Activated T-cell treated with anti-CD3 and anti-CD28 coated beads, Interleukin-2, amount 50 U/mL, for 72 hours (primary cell): ENCODE results near the gene CREB3L4. TPM values are rescaled to one million over a fixed set of nuclear protein-coding genes. Genes with fewer than 3 reads are reported as not detected.

Source experiments
- ATAC-seq, 2 donors: fragments of 150-1000 bp; cut with Tn5 transposase; replicated peaks in 1 of 2; 2 replicates each; pipeline ENCODE4 v1.10.0; 2021; ENCODE audit warnings: moderate library complexity in 2 of 2, mild to moderate bottlenecking in 1 of 2
- DNase-seq, 2 donors: peaks; one replicate each; pipeline ENCODE4 v3.0.0; 2021 to 2022; ENCODE audit warnings: mixed read lengths in 1 of 2
- H3K27ac Mint-ChIP-seq: one replicate; pipeline ENCODE4 v1.8.0; 2022; ENCODE audit warnings: mild to moderate bottlenecking, moderate library complexity, mixed read lengths
- H3K27me3 Mint-ChIP-seq: one replicate; pipeline ENCODE4 v1.8.0; 2022; ENCODE audit warnings: low read depth, mixed read lengths
- H3K36me3 Mint-ChIP-seq, 2 donors: one replicate each; pipeline ENCODE4 v1.8.0; 2022; ENCODE audit warnings: mixed read lengths in 2 of 2, mild to moderate bottlenecking in 1 of 2; ENCODE audit not compliant: insufficient read depth in 2 of 2
- H3K4me1 Mint-ChIP-seq: one replicate; pipeline ENCODE4 v1.8.0; 2022; ENCODE audit warnings: low read depth, mixed read lengths
- H3K4me3 Mint-ChIP-seq, 2 donors: one replicate each; pipeline ENCODE4 v1.8.0; 2022; ENCODE audit warnings: mild to moderate bottlenecking in 2 of 2, mixed read lengths in 2 of 2, moderate library complexity in 2 of 2
- H3K9me3 Mint-ChIP-seq, 2 donors: one replicate each; pipeline ENCODE4 v1.8.0; 2022; ENCODE audit warnings: mixed read lengths in 2 of 2
- total RNA-seq, 2 donors: library from RNA; stranded (reverse); gene quantifications; one replicate each; pipeline ENCODE4 v1.2.3, GENCODE V29; 2022

The CREB3L4 gene
- total RNA-seq, 2 donors from 2014 or later: 13.7 to 13.9 TPM

DNA sequence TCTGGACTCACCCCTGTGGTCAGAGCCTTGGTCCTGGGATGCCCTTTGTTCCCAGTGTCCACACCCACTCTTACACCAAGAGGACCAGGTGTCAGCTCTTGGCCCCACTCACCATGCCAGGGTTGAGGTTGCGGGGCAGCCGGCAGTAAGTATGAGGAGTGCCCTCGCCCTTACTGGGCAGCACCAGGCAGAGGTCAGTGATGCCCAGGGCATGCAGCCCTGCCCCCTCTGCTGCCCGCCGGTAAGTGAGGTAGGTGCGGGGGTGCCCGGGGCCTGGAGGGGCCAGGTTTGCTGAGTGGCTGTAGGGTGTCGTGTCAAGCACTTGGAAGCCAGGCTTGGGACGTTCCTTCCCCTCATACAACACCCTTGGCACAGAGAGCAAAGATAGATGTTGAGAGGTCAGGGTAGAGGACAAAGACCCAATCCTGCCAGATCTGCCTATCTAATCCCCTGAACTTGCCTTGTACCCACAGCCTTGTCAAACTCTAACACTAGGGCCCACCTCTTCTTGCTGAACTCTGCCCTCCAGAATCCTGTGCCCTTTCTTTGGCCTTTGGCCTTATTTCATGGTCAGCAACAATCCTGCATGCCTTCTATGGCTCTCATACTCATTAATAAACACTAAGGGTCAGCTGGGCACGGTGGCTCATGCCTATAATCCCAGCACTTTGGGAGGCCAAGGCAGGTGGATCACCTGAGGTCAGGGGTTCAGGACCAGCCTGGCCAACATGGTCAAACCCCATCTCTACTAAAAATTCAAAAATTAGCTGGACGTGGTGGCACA lies 24.7 kb upstream of the CREB3L4 start:
- peaks cover 13 to 14% of the 10 kb centered on the region in 2 donors for H3K36me3 Mint-ChIP-seq
- H3K4me3 Mint-ChIP-seq: no peak overlapping the region
- ATAC-seq: no peak
- no peaks in the 10 kb centered on the region for H3K9me3 Mint-ChIP-seq
- no peaks in the 10 kb centered on the region for H3K27me3 Mint-ChIP-seq
- peak overlapping the region; percentile 47 for H3K27ac Mint-ChIP-seq
- H3K4me1 Mint-ChIP-seq: peaks cover 32% of the 10 kb centered on the region
- no peak for DNase-seq

DNA sequence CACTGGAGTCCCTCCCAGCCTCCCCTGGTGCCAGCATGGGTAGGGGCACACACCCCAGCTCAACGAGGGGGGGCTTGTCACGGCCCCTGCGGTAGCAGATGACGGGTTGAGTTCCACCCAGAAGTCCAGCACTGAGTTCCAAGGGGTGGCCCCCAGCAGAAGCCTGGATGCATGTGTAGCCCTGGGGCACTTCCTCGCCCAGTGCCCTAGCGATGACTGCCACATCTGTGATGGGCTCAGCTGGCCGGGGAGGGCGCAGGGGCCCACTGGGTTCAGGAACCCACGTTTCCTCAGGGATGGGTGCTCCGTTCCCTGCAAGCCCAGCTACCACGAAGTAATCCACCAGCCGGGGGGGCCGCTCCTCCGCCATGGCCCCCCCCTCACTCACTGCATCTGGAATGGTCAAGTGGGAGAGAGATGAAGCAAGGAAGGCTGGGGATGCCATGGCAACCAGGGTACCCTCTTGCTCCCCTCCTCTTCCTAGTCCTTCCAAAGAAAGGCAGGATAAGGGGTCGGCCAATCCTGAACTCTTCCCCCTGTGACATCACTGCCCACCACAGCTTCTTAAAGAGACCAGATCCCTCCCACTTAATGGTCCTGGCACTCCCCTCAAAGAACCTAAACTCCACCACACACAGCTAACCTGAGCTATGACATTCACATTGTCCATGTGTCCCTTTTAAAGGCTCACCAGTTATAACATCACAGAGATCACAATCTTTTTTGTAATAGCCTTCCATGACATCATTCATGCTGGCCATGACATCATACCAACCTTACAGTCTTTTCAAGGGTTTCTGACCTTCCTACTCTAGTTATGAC lies 23.5 kb upstream of the CREB3L4 start:
- H3K9me3 Mint-ChIP-seq: no peaks in the 10 kb centered on the region
- H3K4me3 Mint-ChIP-seq: peak overlapping the region; percentile 88 to 90
- no peaks in the 10 kb centered on the region for H3K27me3 Mint-ChIP-seq
- DNase-seq: no peak
- H3K4me1 Mint-ChIP-seq: peaks cover 32% of the 10 kb centered on the region
- H3K36me3 Mint-ChIP-seq: peaks cover 11 to 13% of the 10 kb centered on the region in 2 donors
- H3K27ac Mint-ChIP-seq: peak overlapping the region; percentile 90
- ATAC-seq: no peak

DNA sequence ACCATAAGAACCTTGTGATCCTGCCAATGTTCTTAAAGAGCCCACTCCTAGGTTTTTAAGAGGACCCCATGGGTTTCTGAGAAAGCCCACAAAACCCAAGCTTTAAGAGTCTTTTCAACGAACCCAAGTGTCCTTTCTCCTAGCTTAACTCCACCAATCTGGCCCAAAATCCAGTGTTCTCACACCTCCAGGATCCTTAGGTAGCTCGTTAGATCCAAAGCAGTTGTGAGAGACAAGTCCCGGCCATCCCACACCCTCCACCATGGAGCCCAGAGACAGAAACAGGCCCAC lies 22.9 kb upstream of the CREB3L4 start:
- Mint-ChIP-seq H3K27ac (peak overlapping the region; percentile 90), H3K36me3 (peaks cover 10 to 13% of the 10 kb centered on the region in 2 donors), H3K4me3 (peak overlapping the region; percentile 88 to 90), H3K27me3 (no peaks in the 10 kb centered on the region), H3K9me3 (no peaks in the 10 kb centered on the region), H3K4me1 (peaks cover 32% of the 10 kb centered on the region)
- DNase-seq (no peak), ATAC-seq (no peak)

DNA sequence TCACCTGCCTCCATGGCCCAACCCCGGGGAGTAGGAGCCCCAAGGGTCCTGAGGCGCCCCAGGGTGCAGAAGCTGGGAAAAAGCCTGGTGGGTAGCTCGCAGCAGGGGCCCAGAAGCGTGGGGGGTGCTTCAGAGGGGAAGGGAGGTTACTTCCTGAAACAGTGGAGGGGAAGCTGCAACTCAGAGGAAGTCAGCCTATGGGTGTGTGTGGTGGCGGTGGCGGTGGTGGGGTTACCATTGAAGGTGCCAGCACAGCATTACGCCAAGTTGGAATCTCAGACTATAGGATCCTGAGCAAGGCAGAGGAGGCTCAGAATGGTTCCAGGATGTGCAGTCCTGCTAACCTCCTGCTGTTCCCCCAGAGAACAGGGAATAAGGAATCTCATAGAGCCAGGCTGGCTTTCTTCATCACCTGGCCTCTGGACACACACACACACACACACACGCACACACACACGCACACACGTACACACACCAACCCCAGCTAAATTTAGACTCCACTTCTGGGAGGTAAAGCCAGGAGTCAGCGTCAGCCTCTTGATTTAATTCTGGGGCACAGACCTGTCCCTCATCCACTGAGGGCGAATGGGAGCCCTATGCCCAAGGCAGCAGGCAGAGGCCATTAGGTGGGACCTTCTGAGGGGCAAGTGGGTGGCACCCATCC lies 22.4 kb upstream of the CREB3L4 start:
- peaks cover 14 to 15% of the 10 kb centered on the region in 2 donors for H3K36me3 Mint-ChIP-seq
- peaks cover 32% of the 10 kb centered on the region for H3K4me1 Mint-ChIP-seq
- H3K27ac Mint-ChIP-seq: peak overlapping the region; percentile 90

DNA sequence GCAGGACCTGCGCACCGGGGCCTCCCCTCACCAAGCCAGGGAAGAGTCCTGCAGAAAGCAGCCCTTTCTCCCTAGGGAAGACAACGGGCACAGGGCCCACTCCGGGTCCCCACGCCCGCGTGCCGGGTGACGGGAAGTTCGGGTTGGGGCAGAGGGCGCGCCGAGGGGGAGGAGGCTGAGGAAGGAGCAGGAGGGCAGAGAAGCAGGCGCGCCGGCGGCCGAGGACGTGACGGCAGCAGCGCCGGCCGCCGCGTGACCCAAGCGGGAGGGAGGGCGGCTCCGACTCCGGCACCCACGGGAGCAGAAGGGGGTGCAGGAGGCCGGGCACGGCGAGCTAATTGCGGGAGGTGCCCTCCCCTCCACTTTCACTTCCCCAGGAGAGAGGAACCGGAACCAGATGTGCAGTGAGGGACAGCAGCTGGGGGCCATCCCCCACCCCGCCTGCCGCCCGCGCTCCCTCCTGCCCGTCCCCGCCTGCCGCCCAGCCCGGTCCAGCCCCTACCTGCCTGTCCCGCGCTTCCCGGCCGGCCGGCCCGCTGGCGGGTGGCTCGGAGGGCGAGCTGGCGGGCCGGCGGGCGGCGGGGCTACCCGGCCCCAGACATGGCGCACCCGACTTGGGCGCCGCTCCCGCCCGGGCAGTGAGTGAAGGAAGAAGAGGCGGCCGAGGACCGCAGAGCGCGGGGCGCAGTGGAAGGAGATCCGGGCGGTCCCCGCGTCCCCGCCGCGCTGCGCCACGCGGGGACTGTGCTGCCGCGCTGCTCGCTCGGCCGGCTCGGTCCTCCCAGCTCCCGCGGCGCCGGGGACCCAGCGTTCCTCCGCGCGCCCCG lies 21.7 kb upstream of the CREB3L4 start:
- Mint-ChIP-seq H3K36me3 (peaks cover 16 to 19% of the 10 kb centered on the region in 2 donors), H3K9me3 (no peaks in the 10 kb centered on the region), H3K4me1 (peaks cover 32% of the 10 kb centered on the region), H3K27ac (peak overlapping the region; percentile 90), H3K4me3 (peak overlapping the region; percentile 88 to 90), H3K27me3 (no peaks in the 10 kb centered on the region)
- ATAC-seq (peak; percentile 61 to 64), DNase-seq (peak; percentile 74 to 76)

More for the DNA sequence above, 22.4 kb upstream of the CREB3L4 start:
- H3K4me3 Mint-ChIP-seq: peak overlapping the region; percentile 88 to 90
- no peaks in the 10 kb centered on the region for H3K27me3 Mint-ChIP-seq
- H3K9me3 Mint-ChIP-seq: no peaks in the 10 kb centered on the region
- DNase-seq (peak; percentile 80 to 82), ATAC-seq (peak; percentile 63 to 69)

DNA sequence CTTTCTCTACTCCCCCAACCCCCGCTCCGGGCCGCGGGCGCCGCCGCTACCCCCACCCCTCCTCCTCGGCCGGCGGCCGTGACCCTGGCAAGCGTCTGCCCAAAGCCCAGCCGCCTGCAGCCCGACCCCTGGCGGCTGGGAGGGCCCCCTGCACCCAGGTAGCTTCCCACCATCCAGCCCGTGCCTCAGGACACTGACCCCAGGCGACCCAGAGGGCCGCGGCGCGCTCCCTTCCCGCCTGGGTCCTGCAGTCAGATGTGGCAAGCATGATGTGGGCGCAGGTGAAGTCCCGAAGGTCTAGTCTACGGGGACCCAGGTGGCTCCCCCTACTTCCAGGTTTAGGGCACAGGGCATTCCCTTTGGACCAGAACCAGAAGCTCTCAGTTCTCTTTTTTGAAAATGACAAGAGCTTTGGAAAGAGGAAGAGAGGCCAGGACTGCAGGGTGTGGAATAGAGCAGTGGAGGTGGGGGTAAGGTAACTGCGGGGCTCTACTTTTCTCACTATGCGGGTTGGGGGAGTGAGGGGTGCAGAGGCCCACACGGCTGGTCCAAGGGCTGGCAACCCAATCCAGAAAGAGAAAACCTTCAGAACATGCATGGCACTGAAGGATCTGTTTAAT lies 21.0 kb upstream of the CREB3L4 start, which contains the start of gene DENND4B:
TSS of gene DENND4B (minus strand) at position 97 of the 620 bp plus-strand sequence. CDS start 2,344 bp downstream, outside the sequence.
- DNase-seq (peak; percentile 83 to 87), ATAC-seq (peak; percentile 80 to 81)
- Mint-ChIP-seq H3K4me1 (peaks cover 34% of the 10 kb centered on the region), H3K27ac (peak within 1 kb of the TSS; percentile 90), H3K36me3 (peaks cover 16 to 17% of the 10 kb centered on the region in 2 donors), H3K4me3 (peak within 1 kb of the TSS; percentile 88 to 90), H3K27me3 (no peaks in the 10 kb centered on the region), H3K9me3 (no peaks in the 10 kb centered on the region)

DNA sequence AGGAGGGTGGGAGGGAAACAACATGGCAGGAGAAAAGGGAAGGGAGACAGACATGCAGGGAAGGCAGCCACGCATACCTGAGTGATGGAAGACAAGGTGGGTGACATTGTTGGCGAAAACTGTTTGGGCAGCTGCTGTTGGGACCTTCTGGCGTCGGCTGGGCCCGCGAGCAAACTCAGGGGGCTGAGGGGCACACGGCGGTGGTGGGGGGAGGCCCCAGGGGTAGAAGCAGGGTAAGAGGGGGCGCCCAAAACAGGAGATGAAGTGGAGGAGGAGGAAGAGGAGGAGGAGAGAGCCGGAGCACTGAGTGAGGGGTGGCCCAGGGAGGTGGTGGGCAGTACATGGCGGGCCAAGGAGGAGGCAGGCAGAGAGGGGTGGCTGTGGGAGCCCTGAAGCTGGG lies 16.5 kb upstream of the CREB3L4 start:
- DNase-seq (no peak), ATAC-seq (no peak)
- no peaks in the 10 kb centered on the region for H3K9me3 Mint-ChIP-seq
- H3K27me3 Mint-ChIP-seq: no peaks in the 10 kb centered on the region
- peaks cover 14 to 18% of the 10 kb centered on the region in 2 donors for H3K36me3 Mint-ChIP-seq
- H3K4me1 Mint-ChIP-seq: peaks cover 30% of the 10 kb centered on the region
- H3K4me3 Mint-ChIP-seq: no peak overlapping the region
- H3K27ac Mint-ChIP-seq: no peak overlapping the region

DNA sequence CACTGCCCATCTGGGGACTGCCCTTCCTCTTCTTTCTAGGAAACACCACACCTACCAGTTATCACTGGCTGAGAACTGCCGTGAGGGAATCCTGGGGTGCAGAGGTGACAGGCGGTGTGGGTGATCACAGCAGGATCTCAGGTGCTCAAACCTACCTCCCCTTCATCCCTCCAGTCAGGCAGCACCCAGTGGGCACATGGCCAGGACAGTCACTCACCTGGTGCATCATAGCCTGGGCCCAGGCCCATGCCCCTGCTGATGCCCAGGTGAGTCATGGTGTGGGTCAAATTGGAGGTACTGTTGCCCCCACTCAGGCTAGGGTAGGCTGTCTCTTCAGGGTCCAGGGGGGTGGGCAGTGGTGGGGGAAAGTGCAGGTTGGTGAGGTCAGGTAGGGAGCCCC lies 15.9 kb upstream of the CREB3L4 start:
- ATAC-seq (no peak), DNase-seq (no peak)
- peak overlapping the region; percentile 83 for H3K27ac Mint-ChIP-seq
- H3K9me3 Mint-ChIP-seq: no peaks in the 10 kb centered on the region
- H3K36me3 Mint-ChIP-seq: peaks cover 14 to 17% of the 10 kb centered on the region in 2 donors
- H3K4me1 Mint-ChIP-seq: peaks cover 33% of the 10 kb centered on the region
- no peak overlapping the region for H3K4me3 Mint-ChIP-seq
- no peaks in the 10 kb centered on the region for H3K27me3 Mint-ChIP-seq

DNA sequence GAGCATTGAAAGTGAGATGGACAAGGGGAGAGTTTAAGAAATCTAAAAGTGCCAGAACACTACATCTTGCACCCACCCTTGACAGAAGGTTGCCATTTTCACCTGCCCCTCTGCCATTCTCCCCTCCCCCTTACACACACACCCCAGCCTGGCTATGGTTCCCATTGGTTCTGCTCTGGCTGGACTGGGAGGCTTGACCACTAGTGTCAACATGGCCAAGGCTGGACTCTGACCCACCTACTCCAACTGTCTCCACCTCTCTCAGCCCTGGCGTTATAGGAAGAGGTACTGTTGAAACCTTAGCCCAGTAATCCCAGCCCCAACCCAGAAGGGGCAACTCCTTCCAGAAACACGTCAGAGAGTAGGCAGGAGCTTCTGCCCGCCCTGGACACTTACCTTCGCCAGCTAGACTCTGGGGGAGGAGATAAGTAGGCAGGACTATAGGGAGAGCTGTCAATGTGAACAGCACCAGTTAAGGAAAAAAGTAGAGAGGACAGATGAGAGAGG lies 13.8 kb upstream of the CREB3L4 start:
- Mint-ChIP-seq H3K27ac (peak overlapping the region; percentile 13), H3K4me3 (peak overlapping the region; percentile 39 to 58), H3K9me3 (no peaks in the 10 kb centered on the region), H3K36me3 (peaks cover 18 to 19% of the 10 kb centered on the region in 2 donors), H3K27me3 (no peaks in the 10 kb centered on the region), H3K4me1 (peaks cover 38% of the 10 kb centered on the region)
- no peak for ATAC-seq
- no peak for DNase-seq

DNA sequence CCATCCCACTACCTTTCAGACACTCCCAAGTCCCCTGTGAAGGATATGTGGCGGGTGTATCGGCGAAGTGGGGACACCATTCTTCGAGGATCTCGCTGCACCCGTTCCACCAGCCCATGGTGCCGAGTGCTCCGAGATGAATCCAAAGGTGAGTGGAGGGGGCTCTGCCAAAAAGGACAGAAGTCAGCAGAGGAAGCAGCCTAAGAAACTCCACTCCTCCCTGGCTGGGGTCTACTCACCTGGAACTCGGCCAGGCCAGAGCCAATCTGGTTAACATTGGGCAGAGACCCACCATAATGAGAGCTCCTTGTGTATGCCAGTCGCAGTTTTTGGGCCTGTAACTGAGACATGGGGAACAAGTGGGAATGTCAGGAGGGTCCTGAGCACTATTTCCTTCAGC lies 12.9 kb upstream of the CREB3L4 start:
- peaks cover 47% of the 10 kb centered on the region for H3K4me1 Mint-ChIP-seq
- H3K36me3 Mint-ChIP-seq: peaks cover 18 to 19% of the 10 kb centered on the region in 2 donors
- DNase-seq: no peak
- peak overlapping the region in 1 of 2 donors; percentile 21 for H3K4me3 Mint-ChIP-seq
- H3K9me3 Mint-ChIP-seq: no peaks in the 10 kb centered on the region
- H3K27me3 Mint-ChIP-seq: no peaks in the 10 kb centered on the region
- no peak overlapping the region for H3K27ac Mint-ChIP-seq
- ATAC-seq: no peak

DNA sequence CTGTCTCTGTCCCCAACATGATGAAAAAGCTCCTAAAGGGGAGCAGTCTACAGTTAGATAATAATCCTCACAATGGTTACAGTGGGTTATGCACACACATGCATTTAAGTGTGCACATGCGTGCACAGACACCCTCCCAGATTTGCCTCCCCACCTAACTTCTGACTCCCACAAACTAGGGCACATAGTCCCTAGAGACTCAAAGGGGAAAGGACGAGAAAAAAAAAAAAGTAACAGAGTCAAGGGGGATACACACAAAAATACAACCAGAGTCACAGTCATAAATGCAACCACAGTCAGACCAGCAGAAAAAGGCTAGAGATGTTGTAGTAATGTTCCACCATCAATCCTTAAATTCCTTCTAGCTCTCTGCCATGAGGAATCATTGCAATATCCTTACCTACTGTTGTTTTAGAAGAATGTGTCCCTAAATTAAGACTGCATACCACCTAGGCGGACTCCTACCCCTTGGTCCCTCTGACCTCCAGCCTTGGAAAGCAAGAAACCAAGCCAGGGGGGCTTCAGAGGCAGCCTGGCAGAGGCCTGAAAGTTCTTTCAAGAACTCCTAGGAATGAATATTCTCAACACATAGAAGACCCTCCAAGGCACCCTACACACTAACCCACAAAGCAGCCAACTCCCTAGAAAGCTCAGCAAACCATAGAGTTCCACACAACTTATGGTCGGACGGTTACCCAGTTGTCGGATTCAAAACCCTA lies 10.5 kb upstream of the CREB3L4 start:
- Mint-ChIP-seq H3K27me3 (no peaks in the 10 kb centered on the region), H3K27ac (peak overlapping the region; percentile 93), H3K9me3 (no peaks in the 10 kb centered on the region), H3K4me3 (peak overlapping the region; percentile 97 to 98), H3K4me1 (peaks cover 56% of the 10 kb centered on the region), H3K36me3 (peaks cover 9 to 14% of the 10 kb centered on the region in 2 donors)
- DNase-seq (no peak), ATAC-seq (no peak)
